HepG2 (cell line): ENCODE data around the gene PEAK1. TPM values are rescaled to one million over a fixed set of nuclear protein-coding genes. Genes with fewer than 3 reads are reported as not detected.

Experiments
- CEBPG ChIP-seq: IDR thresholded peaks from 2 replicates; pipeline ENCODE4 v1.6.1; 2016
- FOXC1 ChIP-seq: sonication (generic); formaldehyde crosslinking; IDR thresholded peaks from 2 replicates; pipeline ENCODE4 v1.8.0; 2022; ENCODE audit warnings: mild to moderate bottlenecking, missing genetic modification reagents, borderline replicate concordance
- GATAD1 ChIP-seq: IDR thresholded peaks from 2 replicates; pipeline ENCODE4 v1.6.1; 2016; ENCODE audit warnings: missing genetic modification reagents, missing compliant biosample characterization
- HHEX ChIP-seq: IDR thresholded peaks from 2 replicates; pipeline ENCODE4 v1.6.1; 2016; ENCODE audit warnings: control low read depth
- NFATC3 ChIP-seq: sonication (generic); formaldehyde crosslinking; IDR thresholded peaks from 2 replicates; pipeline ENCODE4 v1.5.1; 2020; ENCODE audit warnings: mild to moderate bottlenecking, missing genetic modification reagents
- PAWR ChIP-seq: sonication (generic); formaldehyde crosslinking; IDR thresholded peaks from 2 replicates; pipeline ENCODE4 v1.4.0; 2020; ENCODE audit warnings: missing genetic modification reagents, mild to moderate bottlenecking, borderline replicate concordance
- PHF20 ChIP-seq: sonication (generic); formaldehyde crosslinking; IDR thresholded peaks from 2 replicates; pipeline ENCODE4 v1.5.0; 2020; ENCODE audit warnings: mild to moderate bottlenecking, missing genetic modification reagents
- PHF21A ChIP-seq: sonication (generic); formaldehyde crosslinking; IDR thresholded peaks from 2 replicates; pipeline ENCODE4 v1.5.0; 2020; ENCODE audit warnings: mild to moderate bottlenecking, missing genetic modification reagents
- RBFOX2 ChIP-seq: fragments of 200-400 bp; formaldehyde crosslinking; IDR thresholded peaks from 2 replicates; pipeline ENCODE4 v1.6.1; 2017; ENCODE audit warnings: low read depth, mild to moderate bottlenecking, low read length
- SMC3 ChIP-seq: IDR thresholded peaks from 2 replicates; pipeline ENCODE4 v1.6.1; 2011; ENCODE audit warnings: low read length, improper control_type of control experiment
- THAP8 ChIP-seq: sonication (generic); formaldehyde crosslinking; IDR thresholded peaks from 2 replicates; pipeline ENCODE4 v1.5.1; 2020; ENCODE audit warnings: missing genetic modification reagents, mild to moderate bottlenecking, borderline replicate concordance
- ZNF501 ChIP-seq: sonication (generic); formaldehyde crosslinking; IDR thresholded peaks from 2 replicates; pipeline ENCODE4 v1.5.1; 2020; ENCODE audit warnings: mild to moderate bottlenecking, moderate library complexity, missing genetic modification reagents
- ZNF558 ChIP-seq: sonication (generic); formaldehyde crosslinking; IDR thresholded peaks from 2 replicates; pipeline ENCODE4 v1.9.0; 2022; ENCODE audit warnings: mild to moderate bottlenecking, missing genetic modification reagents, borderline replicate concordance
- ZNF598 ChIP-seq: sonication (generic); formaldehyde crosslinking; IDR thresholded peaks from 2 replicates; pipeline ENCODE4 v1.5.1; 2020; ENCODE audit warnings: mild to moderate bottlenecking, missing genetic modification reagents, borderline replicate concordance
- ZNF703 ChIP-seq: sonication (generic); formaldehyde crosslinking; IDR thresholded peaks from 2 replicates; pipeline ENCODE4 v1.5.1; 2020; ENCODE audit warnings: missing genetic modification reagents, mild to moderate bottlenecking, moderate library complexity, borderline replicate concordance
- ZNF761 ChIP-seq: sonication (generic); formaldehyde crosslinking; conservative IDR thresholded peaks from 2 replicates; pipeline ENCODE4 v1.4.0; 2020; ENCODE audit warnings: mild to moderate bottlenecking, missing genetic modification reagents
- polyA plus RNA-seq, 8 experiments: library from polyadenylated mRNA; depleted of rRNA in 3 of 8; stranded (reverse) in 7 of 8; unstranded in 1 of 8; fragments of >200 nt; fragmentation: Illumina TruSeq in 4 of 8; extraction: Trizol in 4 of 8; gene quantifications; 2 replicates each; pipeline versions ENCODE4 v1.2.1 to v1.2.3, GENCODE V29; 2011 to 2016; ENCODE audit warnings: low read depth in 4 of 8, missing spikeins in 1 of 8, mixed read lengths in 1 of 8; ENCODE audit not compliant: insufficient read depth in 1 of 8
- total RNA-seq, 5 experiments: library from RNA; depleted of rRNA; stranded (reverse); fragments of >200 nt; fragmentation: Illumina TruSeq; extraction: Trizol; gene quantifications; 2 replicates each; pipeline ENCODE4 v1.2.3, GENCODE V29; 2016; ENCODE audit warnings: low read depth in 1 of 5
- TF ChIP-seq, protein P1 (sequence below), 2 experiments: sonication (generic) in 1 of 2; formaldehyde crosslinking in 1 of 2; IDR thresholded peaks; 2 replicates each; pipeline versions ENCODE4 v1.6.1 to v1.9.0; 2014 to 2022; ENCODE audit warnings: antibody characterized with exemption in 1 of 2, borderline replicate concordance in 1 of 2, inconsistent platforms in 1 of 2, low read depth in 1 of 2, missing genetic modification reagents in 1 of 2
- TF ChIP-seq, protein P2 (sequence below): sonication (generic); formaldehyde crosslinking; IDR thresholded peaks from 2 replicates; pipeline ENCODE4 v1.5.0; 2020; ENCODE audit warnings: missing genetic modification reagents
- TF ChIP-seq, protein P3 (sequence below): sonication (generic); formaldehyde crosslinking; IDR thresholded peaks from 2 replicates; pipeline ENCODE4 v1.4.0; 2020; ENCODE audit warnings: missing genetic modification reagents, low read depth, mild to moderate bottlenecking, borderline replicate concordance

Gene PEAK1
- total and polyA plus RNA-seq, 2 of the 13 experiments (the other 11 are each of a cell fraction or from before 2014, with no cell fraction given): 6.0 to 6.6 TPM

- TF ChIP-seq, protein P1, sequence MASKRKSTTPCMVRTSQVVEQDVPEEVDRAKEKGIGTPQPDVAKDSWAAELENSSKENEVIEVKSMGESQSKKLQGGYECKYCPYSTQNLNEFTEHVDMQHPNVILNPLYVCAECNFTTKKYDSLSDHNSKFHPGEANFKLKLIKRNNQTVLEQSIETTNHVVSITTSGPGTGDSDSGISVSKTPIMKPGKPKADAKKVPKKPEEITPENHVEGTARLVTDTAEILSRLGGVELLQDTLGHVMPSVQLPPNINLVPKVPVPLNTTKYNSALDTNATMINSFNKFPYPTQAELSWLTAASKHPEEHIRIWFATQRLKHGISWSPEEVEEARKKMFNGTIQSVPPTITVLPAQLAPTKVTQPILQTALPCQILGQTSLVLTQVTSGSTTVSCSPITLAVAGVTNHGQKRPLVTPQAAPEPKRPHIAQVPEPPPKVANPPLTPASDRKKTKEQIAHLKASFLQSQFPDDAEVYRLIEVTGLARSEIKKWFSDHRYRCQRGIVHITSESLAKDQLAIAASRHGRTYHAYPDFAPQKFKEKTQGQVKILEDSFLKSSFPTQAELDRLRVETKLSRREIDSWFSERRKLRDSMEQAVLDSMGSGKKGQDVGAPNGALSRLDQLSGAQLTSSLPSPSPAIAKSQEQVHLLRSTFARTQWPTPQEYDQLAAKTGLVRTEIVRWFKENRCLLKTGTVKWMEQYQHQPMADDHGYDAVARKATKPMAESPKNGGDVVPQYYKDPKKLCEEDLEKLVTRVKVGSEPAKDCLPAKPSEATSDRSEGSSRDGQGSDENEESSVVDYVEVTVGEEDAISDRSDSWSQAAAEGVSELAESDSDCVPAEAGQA (IDR thresholded peaks at IDR 0.05; ENCODE audit: low read depth): 0 out of 2 replicates have a peak, but pooled peaks have one; percentile 22
- TF ChIP-seq, protein P1 (CRISPR knock-in tag; IDR thresholded peaks at IDR 0.05; ENCODE audit: borderline replicate concordance): no peak
- TF ChIP-seq RBFOX2 (peak; percentile 60), THAP8 (no peak), ZNF761 (CRISPR knock-in tag) (0 out of 2 replicates have a peak, but pooled peaks have one; percentile 69), ZNF703 (CRISPR knock-in tag) (0 out of 2 replicates have a peak, but pooled peaks have one; percentile 54), NFATC3 (CRISPR knock-in tag) (no peak), HHEX (0 out of 2 replicates have a peak, but pooled peaks have one; percentile 37), ZNF558 (CRISPR knock-in tag) (no peak), PAWR (no peak), GATAD1 (CRISPR knock-in tag) (peak; percentile 25; the same call in 1 of the 2 replicates), PHF20 (CRISPR knock-in tag) (peak; percentile 60; the same call in 1 of the 2 replicates), FOXC1 (CRISPR knock-in tag) (peak; percentile 28; the same call in 1 of the 2 replicates), PHF21A (CRISPR knock-in tag) (peak; percentile 67; the same call in 1 of the 2 replicates), CEBPG (peak; percentile 89), SMC3 (0 out of 2 replicates have a peak, but pooled peaks have one; percentile 15), ZNF501 (CRISPR knock-in tag) (no peak), ZNF598 (no peak)
- TF ChIP-seq, protein P2, sequence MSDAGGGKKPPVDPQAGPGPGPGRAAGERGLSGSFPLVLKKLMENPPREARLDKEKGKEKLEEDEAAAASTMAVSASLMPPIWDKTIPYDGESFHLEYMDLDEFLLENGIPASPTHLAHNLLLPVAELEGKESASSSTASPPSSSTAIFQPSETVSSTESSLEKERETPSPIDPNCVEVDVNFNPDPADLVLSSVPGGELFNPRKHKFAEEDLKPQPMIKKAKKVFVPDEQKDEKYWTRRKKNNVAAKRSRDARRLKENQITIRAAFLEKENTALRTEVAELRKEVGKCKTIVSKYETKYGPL (CRISPR knock-in tag): 0 out of 2 replicates have a peak, but pooled peaks have one; percentile 33
- TF ChIP-seq, protein P3, sequence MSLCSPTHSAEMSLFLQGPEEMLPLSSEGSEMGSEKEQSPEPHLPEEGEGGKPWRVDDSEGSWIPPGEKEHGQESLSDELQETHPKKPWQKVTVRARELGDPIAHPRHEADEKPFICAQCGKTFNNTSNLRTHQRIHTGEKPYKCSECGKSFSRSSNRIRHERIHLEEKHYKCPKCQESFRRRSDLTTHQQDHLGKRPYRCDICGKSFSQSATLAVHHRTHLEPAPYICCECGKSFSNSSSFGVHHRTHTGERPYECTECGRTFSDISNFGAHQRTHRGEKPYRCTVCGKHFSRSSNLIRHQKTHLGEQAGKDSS (CRISPR knock-in tag): peak; percentile 50; the same call in 1 of the 2 replicates
Measured at GRCh38 chr15:77420610-77421369, 886 bp upstream of the PEAK1 start, which contains the start of gene HMG20A (continued).
